T-helper 1 cell treated with Interleukin-12 subunit alpha and Interleukin-12 subunit beta and Interleukin-4 antibody, amounts not matched to agents 30 μg/mL and 1 μg/mL, for 36 hours (primary cell): ENCODE measurements around the gene AUTS2.

Experiments used
- H3K27ac Mint-ChIP-seq: one replicate; pipeline ENCODE4 v1.8.0; 2021; ENCODE audit warnings: mild to moderate bottlenecking, mixed read lengths
- H3K27me3 Mint-ChIP-seq: one replicate; pipeline ENCODE4 v1.8.0; 2021; ENCODE audit warnings: low read depth, mixed read lengths
- H3K36me3 Mint-ChIP-seq: one replicate; pipeline ENCODE4 v1.8.0; 2021; ENCODE audit warnings: low read depth, mixed read lengths
- H3K4me1 Mint-ChIP-seq: one replicate; pipeline ENCODE4 v1.8.0; 2021; ENCODE audit warnings: low read depth, mixed read lengths
- H3K4me3 Mint-ChIP-seq: one replicate; pipeline ENCODE4 v1.8.0; 2021; ENCODE audit warnings: mild to moderate bottlenecking, moderate library complexity, mixed read lengths
- H3K9me3 Mint-ChIP-seq: one replicate; pipeline ENCODE4 v1.8.0; 2021; ENCODE audit warnings: mixed read lengths

The AUTS2 gene

GRCh38 chr7:70317356-70317755 is 719.1 kb downstream of the AUTS2 start:
- Mint-ChIP-seq H3K27me3 (no peaks in the 10 kb centered on the region), H3K27ac (no peak overlapping the region), H3K9me3 (peaks cover 19% of the 10 kb centered on the region), H3K4me3 (no peak overlapping the region), H3K36me3 (no peaks in the 10 kb centered on the region), H3K4me1 (peaks cover 12% of the 10 kb centered on the region)

- Mint-ChIP-seq H3K4me1 (peaks cover 10% of the 10 kb centered on the region), H3K27me3 (no peaks in the 10 kb centered on the region), H3K27ac (no peak overlapping the region), H3K9me3 (peaks cover 19% of the 10 kb centered on the region), H3K4me3 (no peak overlapping the region), H3K36me3 (no peaks in the 10 kb centered on the region)
Measured at GRCh38 chr7:70318511-70318910, 720.2 kb downstream of the AUTS2 start.

- Mint-ChIP-seq H3K36me3 (no peaks in the 10 kb centered on the region), H3K4me1 (peaks cover 10% of the 10 kb centered on the region), H3K27ac (no peak overlapping the region), H3K9me3 (peaks cover 19% of the 10 kb centered on the region), H3K27me3 (no peaks in the 10 kb centered on the region), H3K4me3 (no peak overlapping the region)
Measured at GRCh38 chr7:70319057-70319456, 720.8 kb downstream of the AUTS2 start.

GRCh38 chr7:70321016-70321590 is 722.8 kb downstream of the AUTS2 start:
- Mint-ChIP-seq H3K4me1 (peaks cover 10% of the 10 kb centered on the region), H3K27me3 (no peaks in the 10 kb centered on the region), H3K4me3 (no peak overlapping the region), H3K36me3 (no peaks in the 10 kb centered on the region), H3K9me3 (peaks cover 5% of the 10 kb centered on the region), H3K27ac (no peak overlapping the region)

- Mint-ChIP-seq H3K36me3 (no peaks in the 10 kb centered on the region), H3K4me3 (no peak overlapping the region), H3K27me3 (no peaks in the 10 kb centered on the region), H3K4me1 (peaks cover 6% of the 10 kb centered on the region), H3K9me3 (peaks cover 5% of the 10 kb centered on the region), H3K27ac (no peak overlapping the region)
Measured at GRCh38 chr7:70322856-70323255, 724.6 kb downstream of the AUTS2 start.

GRCh38 chr7:70325509-70326101 is 727.3 kb downstream of the AUTS2 start:
- no peaks in the 10 kb centered on the region for H3K4me1 Mint-ChIP-seq
- H3K36me3 Mint-ChIP-seq = no peaks in the 10 kb centered on the region
- H3K9me3 Mint-ChIP-seq = no peaks in the 10 kb centered on the region
- no peak overlapping the region for H3K27ac Mint-ChIP-seq
- no peaks in the 10 kb centered on the region for H3K27me3 Mint-ChIP-seq
- H3K4me3 Mint-ChIP-seq = no peak overlapping the region

GRCh38 chr7:70334295-70334694 is 736.0 kb downstream of the AUTS2 start:
- no peaks in the 10 kb centered on the region for H3K9me3 Mint-ChIP-seq
- H3K27ac Mint-ChIP-seq = no peak overlapping the region
- no peak overlapping the region for H3K4me3 Mint-ChIP-seq
- peaks cover 7% of the 10 kb centered on the region for H3K4me1 Mint-ChIP-seq
- no peaks in the 10 kb centered on the region for H3K36me3 Mint-ChIP-seq
- H3K27me3 Mint-ChIP-seq = no peaks in the 10 kb centered on the region

GRCh38 chr7:70334871-70335270 is 736.6 kb downstream of the AUTS2 start:
- Mint-ChIP-seq H3K36me3 (no peaks in the 10 kb centered on the region), H3K4me1 (peaks cover 7% of the 10 kb centered on the region), H3K9me3 (no peaks in the 10 kb centered on the region), H3K27me3 (no peaks in the 10 kb centered on the region), H3K27ac (no peak overlapping the region), H3K4me3 (no peak overlapping the region)

- Mint-ChIP-seq H3K27ac (no peak overlapping the region), H3K4me1 (peaks cover 7% of the 10 kb centered on the region), H3K27me3 (no peaks in the 10 kb centered on the region), H3K4me3 (no peak overlapping the region), H3K9me3 (no peaks in the 10 kb centered on the region), H3K36me3 (no peaks in the 10 kb centered on the region)
Measured at GRCh38 chr7:70336536-70336935, 738.3 kb downstream of the AUTS2 start.

GRCh38 chr7:70338015-70338414 is 739.7 kb downstream of the AUTS2 start:
- no peaks in the 10 kb centered on the region for H3K27me3 Mint-ChIP-seq
- H3K4me3 Mint-ChIP-seq = no peak overlapping the region

GRCh38 chr7:70340236-70340635 is 742.0 kb downstream of the AUTS2 start:
- peaks cover 3% of the 10 kb centered on the region for H3K4me1 Mint-ChIP-seq
- no peaks in the 10 kb centered on the region for H3K36me3 Mint-ChIP-seq
- no peak overlapping the region for H3K4me3 Mint-ChIP-seq
- H3K27me3 Mint-ChIP-seq = no peaks in the 10 kb centered on the region
- H3K9me3 Mint-ChIP-seq = no peaks in the 10 kb centered on the region
- no peak overlapping the region for H3K27ac Mint-ChIP-seq

More at GRCh38 chr7:70338015-70338414, 739.7 kb downstream of the AUTS2 start:
- Mint-ChIP-seq H3K27ac (no peak overlapping the region), H3K36me3 (no peaks in the 10 kb centered on the region), H3K9me3 (no peaks in the 10 kb centered on the region), H3K4me1 (peaks cover 7% of the 10 kb centered on the region)

GRCh38 chr7:70341446-70341845 is 743.2 kb downstream of the AUTS2 start:
- H3K27me3 Mint-ChIP-seq = no peaks in the 10 kb centered on the region
- H3K4me3 Mint-ChIP-seq = no peak overlapping the region
- no peaks in the 10 kb centered on the region for H3K4me1 Mint-ChIP-seq
- no peaks in the 10 kb centered on the region for H3K9me3 Mint-ChIP-seq
- no peak overlapping the region for H3K27ac Mint-ChIP-seq
- no peaks in the 10 kb centered on the region for H3K36me3 Mint-ChIP-seq

- Mint-ChIP-seq H3K36me3 (no peaks in the 10 kb centered on the region), H3K4me3 (no peak overlapping the region), H3K4me1 (peaks cover 4% of the 10 kb centered on the region), H3K27ac (no peak overlapping the region), H3K9me3 (no peaks in the 10 kb centered on the region), H3K27me3 (no peaks in the 10 kb centered on the region)
Measured at GRCh38 chr7:70343519-70343918, 745.2 kb downstream of the AUTS2 start.

- H3K4me3 Mint-ChIP-seq = no peak overlapping the region
- H3K36me3 Mint-ChIP-seq = no peaks in the 10 kb centered on the region
- H3K4me1 Mint-ChIP-seq = peaks cover 4% of the 10 kb centered on the region
- no peak overlapping the region for H3K27ac Mint-ChIP-seq
- no peaks in the 10 kb centered on the region for H3K27me3 Mint-ChIP-seq
- no peaks in the 10 kb centered on the region for H3K9me3 Mint-ChIP-seq
Measured at GRCh38 chr7:70344726-70345125, 746.5 kb downstream of the AUTS2 start.

GRCh38 chr7:70346844-70347462 is 748.7 kb downstream of the AUTS2 start:
- Mint-ChIP-seq H3K4me3 (no peak overlapping the region), H3K27me3 (no peaks in the 10 kb centered on the region), H3K4me1 (peaks cover 4% of the 10 kb centered on the region), H3K36me3 (no peaks in the 10 kb centered on the region), H3K27ac (no peak overlapping the region), H3K9me3 (peaks cover 4% of the 10 kb centered on the region)
